HS-27A (cell line): Measurements from ENCODE around the gene ARHGEF37.

Source experiments
- DNase-seq: peaks from one replicate; pipeline ENCODE4 v3.0.0-alpha.2; 2012; ENCODE audit warnings: low read depth, missing footprints

Gene ARHGEF37

DNA sequence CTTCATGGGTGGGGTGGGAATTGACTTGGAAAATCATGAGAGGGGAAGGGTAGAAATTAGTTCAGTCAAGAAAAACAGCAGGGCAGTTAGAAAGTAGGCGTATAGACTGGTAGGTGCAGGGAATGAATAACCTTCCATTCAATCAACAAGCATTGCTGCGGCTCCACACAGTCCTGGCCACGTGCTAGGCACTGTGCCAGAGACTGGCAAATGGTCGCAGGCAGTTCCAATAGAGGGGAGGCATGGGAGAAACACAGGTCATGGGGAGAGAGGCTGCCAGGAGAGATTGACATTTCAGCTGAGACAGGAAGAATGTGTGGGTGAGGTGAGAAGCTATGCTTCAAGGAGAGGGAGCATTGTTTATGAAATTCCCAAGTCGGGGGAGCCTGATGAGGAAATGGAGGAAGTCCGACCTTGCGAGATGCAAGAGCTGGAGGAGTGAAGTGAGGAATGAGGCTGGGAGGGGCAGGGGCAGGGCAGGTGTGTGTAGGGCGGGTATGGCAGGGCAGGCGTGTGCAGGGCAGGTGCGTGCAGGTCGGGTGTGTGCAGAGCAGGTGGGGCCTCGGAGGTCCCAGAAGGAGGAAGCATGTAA, 94.4 kb downstream of the ARHGEF37 start:
- no peak for DNase-seq

DNA sequence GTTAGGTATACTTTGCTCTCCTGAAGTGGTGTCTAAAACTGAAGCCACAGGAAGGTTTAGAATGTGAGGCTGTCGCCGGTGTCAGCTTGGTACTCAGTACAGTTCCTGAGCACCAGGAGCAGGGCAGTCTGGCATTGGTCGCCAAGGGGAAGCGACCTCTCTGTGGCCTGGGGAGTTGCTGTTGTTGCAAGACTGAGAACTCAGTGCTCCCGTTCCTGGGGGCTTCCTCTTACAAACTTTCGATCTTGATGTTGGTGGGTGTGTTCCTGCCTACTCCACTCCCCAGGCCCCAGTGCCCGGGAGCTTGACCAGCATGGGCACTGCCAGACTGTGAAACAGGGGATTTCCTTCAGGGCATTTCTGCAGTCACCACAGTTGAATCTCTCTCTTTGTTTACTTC, 96.4 kb downstream of the ARHGEF37 start:
- no peak for DNase-seq

DNA sequence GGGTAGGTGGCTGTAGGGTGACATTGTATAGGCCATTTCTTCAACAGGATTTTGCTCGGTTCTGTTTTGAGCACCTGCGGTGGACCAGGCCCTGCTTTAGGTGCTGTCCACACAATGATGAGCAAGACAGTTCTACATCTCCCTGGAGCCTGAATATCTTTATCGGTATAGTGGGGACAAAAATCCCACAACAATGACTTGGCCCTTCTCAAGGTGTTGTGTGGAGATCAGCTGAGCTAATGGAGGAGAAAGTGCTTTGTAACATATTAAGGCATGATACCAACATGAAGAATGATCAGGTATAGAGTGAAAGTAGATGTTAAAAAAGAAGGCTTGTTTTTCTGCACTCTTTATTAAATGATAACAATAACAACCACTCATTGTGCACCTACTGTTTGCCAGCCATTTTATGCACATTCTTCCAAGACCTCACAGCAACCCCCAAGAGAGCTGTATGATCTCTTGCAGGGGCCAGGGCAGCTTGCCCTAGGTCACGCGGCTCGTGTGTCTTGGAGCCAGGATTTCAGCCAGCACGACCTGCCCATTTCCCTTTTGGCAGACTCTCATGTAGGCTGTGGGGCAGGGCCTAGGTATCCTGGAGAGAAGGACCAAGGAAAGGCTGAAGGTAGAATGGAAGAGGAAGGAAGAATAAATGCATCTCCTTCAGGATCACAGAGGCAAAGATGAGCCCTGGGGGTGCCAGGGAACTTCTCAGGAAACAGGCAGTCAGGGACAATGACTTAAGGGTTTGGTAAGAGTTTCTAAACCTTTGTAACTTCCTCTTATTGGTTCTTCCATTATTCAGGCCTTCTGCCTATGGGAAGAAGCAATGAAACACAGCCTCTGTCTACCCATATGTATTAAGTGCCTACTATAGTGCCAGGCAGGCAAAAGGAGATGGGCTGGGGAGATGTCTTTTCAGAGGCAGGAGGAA, 98.8 kb downstream of the ARHGEF37 start:
- DNase-seq = no peak

DNA sequence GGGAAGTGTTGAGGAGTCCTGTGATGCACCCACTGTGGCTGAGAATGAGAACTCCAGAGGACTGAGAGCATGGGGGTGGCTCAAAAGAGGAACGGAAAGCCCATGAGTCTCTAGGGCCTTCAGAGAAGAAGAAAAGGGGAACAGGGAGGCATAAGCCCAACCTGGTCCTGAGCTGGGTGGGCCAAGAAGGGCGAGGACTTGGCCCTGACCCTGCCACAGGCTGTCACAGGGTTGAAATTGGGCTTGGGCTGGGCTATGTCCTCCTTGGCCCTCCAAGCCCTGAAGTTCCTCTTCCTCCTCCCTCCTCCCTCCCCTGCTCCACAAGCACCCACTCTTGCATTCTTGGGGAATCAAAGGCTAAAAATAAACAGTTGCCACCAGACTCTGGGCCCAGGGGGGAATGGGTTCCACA, 99.5 kb downstream of the ARHGEF37 start:
- DNase-seq = no peak

DNA sequence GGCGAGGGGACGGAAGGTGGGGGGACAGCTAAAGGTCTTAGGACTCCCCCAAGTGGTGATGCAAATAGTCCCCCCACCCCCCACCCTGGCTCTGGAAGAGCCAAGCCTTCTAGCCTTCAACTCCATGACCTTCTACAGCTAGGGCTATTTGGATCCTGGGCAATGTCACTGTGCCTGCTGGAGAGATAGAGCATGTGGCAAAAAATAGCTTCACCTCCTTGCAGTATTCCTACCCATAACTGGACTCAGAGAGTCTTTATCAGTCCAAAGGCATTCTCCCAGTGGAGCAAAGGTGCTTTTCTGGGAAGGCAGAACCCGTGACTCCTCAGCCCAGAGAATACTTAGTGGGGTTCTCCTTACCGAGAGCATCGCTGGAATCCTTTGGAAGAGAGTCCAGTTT, 100.0 kb downstream of the ARHGEF37 start:
- no peak for DNase-seq

DNA sequence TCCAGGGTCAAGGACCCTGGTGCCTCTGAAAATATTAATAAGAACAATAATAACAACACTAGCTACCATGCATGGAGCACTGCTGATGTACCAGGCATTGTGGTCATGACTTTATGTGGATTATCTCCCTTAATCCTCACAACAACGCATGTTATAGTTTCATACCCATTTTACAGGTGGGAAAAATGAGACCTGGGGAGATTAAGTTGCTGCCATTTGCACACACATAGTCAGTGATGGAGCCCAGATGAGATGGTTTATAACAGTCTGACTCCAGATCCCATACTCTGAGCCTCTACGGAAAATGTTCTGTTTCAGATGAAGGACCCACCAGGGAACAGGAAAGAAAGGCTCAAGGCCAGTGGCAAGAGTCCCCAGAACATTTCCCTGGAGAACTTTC, 100.6 kb downstream of the ARHGEF37 start:
- no peak for DNase-seq

DNA sequence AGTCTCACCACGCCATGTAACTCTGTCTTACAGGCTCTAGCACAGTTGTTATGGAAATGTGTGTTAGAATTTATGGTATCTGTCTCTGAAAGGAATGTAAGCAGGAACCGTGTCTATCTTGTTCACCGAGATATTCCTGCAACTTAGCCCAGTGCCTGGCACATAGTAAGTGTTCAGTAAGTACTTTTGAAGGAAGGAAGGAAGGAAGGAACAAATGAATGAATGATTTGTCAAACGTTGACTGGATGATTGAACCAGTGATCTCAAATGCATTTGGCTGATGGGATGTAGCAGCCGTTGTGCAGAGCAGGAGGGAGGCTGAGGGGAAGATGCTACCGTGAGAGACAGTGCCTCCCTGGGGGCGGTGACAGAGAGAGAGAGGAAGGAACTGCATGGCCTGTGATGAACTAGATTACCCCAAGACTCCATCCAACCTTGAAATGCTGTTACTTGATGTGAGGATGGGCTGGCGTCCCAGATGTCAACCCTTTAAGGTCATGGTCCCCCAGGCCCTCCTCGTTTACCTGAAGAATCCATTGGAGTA, 101.3 kb downstream of the ARHGEF37 start:
- DNase-seq = no peak

DNA sequence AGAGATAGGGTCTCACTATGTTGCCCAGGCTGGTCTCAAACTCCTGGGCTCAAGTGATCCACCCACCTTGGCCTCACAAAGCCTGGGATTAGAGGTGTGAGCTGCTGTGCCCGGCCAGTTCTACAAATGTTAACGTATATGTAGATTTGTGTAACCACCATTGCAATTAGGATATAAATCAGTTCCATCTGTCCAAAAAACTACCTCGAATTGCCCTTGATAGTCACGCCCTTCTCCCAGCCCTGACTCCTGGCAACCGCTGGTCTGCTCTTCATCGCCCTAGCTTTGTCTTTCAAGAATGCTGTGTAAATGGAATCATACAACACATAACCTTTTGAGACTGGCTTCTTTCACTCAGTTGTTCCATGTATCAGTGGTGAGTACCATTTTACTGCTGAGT, 102.7 kb downstream of the ARHGEF37 start:
- no peak for DNase-seq

DNA sequence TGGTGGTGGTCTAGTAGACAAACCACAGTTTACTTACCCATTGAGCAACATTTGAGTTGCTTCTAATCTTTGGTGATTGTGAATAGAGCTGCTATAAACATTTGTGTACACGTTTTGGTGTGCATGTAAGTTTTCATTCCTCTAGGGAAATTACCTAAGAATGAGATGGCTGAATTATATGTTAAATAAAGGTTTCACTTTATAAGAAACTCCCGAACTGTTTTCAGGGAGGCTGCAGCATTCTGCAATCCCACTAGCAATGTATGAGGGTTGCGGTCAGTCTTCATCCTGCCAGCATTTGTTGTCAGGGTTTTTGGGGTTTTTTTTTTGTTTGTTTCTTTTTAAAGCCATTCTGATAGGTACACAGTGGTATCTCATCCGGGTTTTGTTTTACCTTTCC, 103.1 kb downstream of the ARHGEF37 start:
- DNase-seq = no peak
